RPMI8226 (cell line): ENCODE results near the gene COL9A2.

ENCODE experiments used
- DNase-seq: peaks from one replicate; pipeline ENCODE4 v3.0.0-alpha.2; 2015

Gene COL9A2

GRCh38 chr1:40256401-40257084, 60.5 kb downstream of the COL9A2 start:
- no peak for DNase-seq

GRCh38 chr1:40255231-40255630, 61.9 kb downstream of the COL9A2 start:
- no peak for DNase-seq

GRCh38 chr1:40252601-40253000, 64.5 kb downstream of the COL9A2 start:
- DNase-seq = no peak

GRCh38 chr1:40251456-40251855, 65.6 kb downstream of the COL9A2 start:
- no peak for DNase-seq
